Measurements from ENCODE around the gene DOK4. TPM values are rescaled to one million over a fixed set of nuclear protein-coding genes. Genes with fewer than 3 reads are reported as not detected.

Gene DOK4
- total RNA-seq, 1 donor from 2014 or later = 23.4 TPM

- Mint-ChIP-seq H3K27me3 (ENCODE audit: unreplicated experiment) (peaks cover 1% of the 10 kb centered on the region), H3K36me3 (ENCODE audit: unreplicated experiment) (no peaks in the 10 kb centered on the region), H3K4me1 (ENCODE audit: low read depth, unreplicated experiment) (peaks cover 28% of the 10 kb centered on the region), H3K4me3 (ENCODE audit: unreplicated experiment) (peak overlapping the region; percentile 54), H3K27ac (ENCODE audit: unreplicated experiment) (peak overlapping the region; percentile 68), H3K9me3 (ENCODE audit: unreplicated experiment) (no peaks in the 10 kb centered on the region)
- DNase-seq = no peak
- TF ChIP-seq CTCF (IDR thresholded peaks at IDR 0.05; ENCODE audit: partially characterized antibody, unreplicated experiment) = no peak
Observed at GRCh38 chr16:57507136-57508034, 21.1 kb upstream of the DOK4 start.

GRCh38 chr16:57505169-57505568 is 18.9 kb upstream of the DOK4 start:
- Mint-ChIP-seq H3K27ac (ENCODE audit: unreplicated experiment) (no peak overlapping the region), H3K36me3 (ENCODE audit: unreplicated experiment) (no peaks in the 10 kb centered on the region), H3K4me1 (ENCODE audit: low read depth, unreplicated experiment) (peaks cover 29% of the 10 kb centered on the region), H3K4me3 (ENCODE audit: unreplicated experiment) (no peak overlapping the region), H3K9me3 (ENCODE audit: unreplicated experiment) (peaks cover 3% of the 10 kb centered on the region), H3K27me3 (ENCODE audit: unreplicated experiment) (peaks cover 1% of the 10 kb centered on the region)
- no peak for DNase-seq
- TF ChIP-seq CTCF (IDR thresholded peaks at IDR 0.05; ENCODE audit: partially characterized antibody, unreplicated experiment) = no peak

GRCh38 chr16:57504491-57504890 is 18.2 kb upstream of the DOK4 start:
- Mint-ChIP-seq H3K27ac (ENCODE audit: unreplicated experiment) (no peak overlapping the region), H3K36me3 (ENCODE audit: unreplicated experiment) (no peaks in the 10 kb centered on the region), H3K9me3 (ENCODE audit: unreplicated experiment) (peaks cover 3% of the 10 kb centered on the region), H3K4me1 (ENCODE audit: low read depth, unreplicated experiment) (peaks cover 29% of the 10 kb centered on the region), H3K4me3 (ENCODE audit: unreplicated experiment) (no peak overlapping the region), H3K27me3 (ENCODE audit: unreplicated experiment) (peaks cover 1% of the 10 kb centered on the region)
- no peak for DNase-seq
- no peak for TF ChIP-seq CTCF (IDR thresholded peaks at IDR 0.05; ENCODE audit: partially characterized antibody, unreplicated experiment)

- Mint-ChIP-seq H3K9me3 (ENCODE audit: unreplicated experiment) (peaks cover 3% of the 10 kb centered on the region), H3K4me3 (ENCODE audit: unreplicated experiment) (no peak overlapping the region), H3K27ac (ENCODE audit: unreplicated experiment) (no peak overlapping the region), H3K27me3 (ENCODE audit: unreplicated experiment) (peaks cover 1% of the 10 kb centered on the region), H3K4me1 (ENCODE audit: low read depth, unreplicated experiment) (peaks cover 26% of the 10 kb centered on the region), H3K36me3 (ENCODE audit: unreplicated experiment) (no peaks in the 10 kb centered on the region)
- DNase-seq = no peak
- no peak for TF ChIP-seq CTCF (IDR thresholded peaks at IDR 0.05; ENCODE audit: partially characterized antibody, unreplicated experiment)
Observed at GRCh38 chr16:57504001-57504400, 17.7 kb upstream of the DOK4 start.

- Mint-ChIP-seq H3K27me3 (ENCODE audit: unreplicated experiment) (peaks cover 1% of the 10 kb centered on the region), H3K4me3 (ENCODE audit: unreplicated experiment) (peak overlapping the region; percentile 25), H3K36me3 (ENCODE audit: unreplicated experiment) (no peaks in the 10 kb centered on the region), H3K4me1 (ENCODE audit: low read depth, unreplicated experiment) (peaks cover 23% of the 10 kb centered on the region), H3K9me3 (ENCODE audit: unreplicated experiment) (peaks cover 3% of the 10 kb centered on the region), H3K27ac (ENCODE audit: unreplicated experiment) (no peak overlapping the region)
- DNase-seq = no peak
- TF ChIP-seq CTCF (IDR thresholded peaks at IDR 0.05; ENCODE audit: partially characterized antibody, unreplicated experiment) = no peak
Observed at GRCh38 chr16:57503366-57503765, 17.1 kb upstream of the DOK4 start.

All from glutamatergic neuron (in vitro differentiated cells).